ENCODE measurements around the gene GALC.

Gene GALC

DNA sequence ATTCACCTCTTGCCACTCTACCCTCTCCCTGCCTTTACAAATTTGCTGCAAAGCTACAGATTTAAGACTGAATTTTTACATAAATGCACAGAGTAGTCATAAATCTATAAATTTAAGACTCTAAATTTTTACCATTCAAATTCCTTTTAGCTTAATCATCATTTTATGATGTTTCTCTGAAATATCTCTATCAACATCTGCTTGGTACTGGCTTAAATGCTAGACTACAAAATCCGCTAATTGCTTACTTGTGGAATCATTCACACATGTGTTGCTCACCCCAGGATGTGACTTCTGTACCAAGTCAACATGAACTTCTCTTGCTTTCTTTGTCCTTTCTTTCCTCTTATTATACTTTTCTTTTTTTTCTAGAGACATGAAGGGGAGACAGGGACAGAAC is 109.2 kb downstream of the GALC start:
- Histone ChIP-seq H3K4me1 (ENCODE audit: low read depth, poor library complexity, severe bottlenecking) (no peaks in the 10 kb centered on the region), H3K9ac (no peak overlapping the region), H3K4me2 (no peak overlapping the region), H3K36me3 (ENCODE audit: insufficient read depth) (no peaks in the 10 kb centered on the region), H3K79me2 (ENCODE audit: insufficient read depth, low read depth) (no peaks in the 10 kb centered on the region), H2AFZ (ENCODE audit: low read depth) (no peak overlapping the region), H4K20me1 (ENCODE audit: insufficient read depth) (no peaks in the 10 kb centered on the region), H3K27ac (no peak overlapping the region), H3K27me3 (ENCODE audit: insufficient read depth, low read depth) (no peaks in the 10 kb centered on the region), H3K4me3 (IDR thresholded peaks at IDR 0.05; ENCODE audit: insufficient read depth, low read depth, low read length) (no peak overlapping the region)
- TF ChIP-seq CTCF (conservative IDR thresholded peaks at IDR 0.05; ENCODE audit: low read depth, low read length), result no peak

All from KMS-11 (cell line).